ENCODE measurements around the gene PTPRO.

PTPRO gene

GRCh38 chr12:15584366-15585041 lies 262.2 kb downstream of the PTPRO start:
- ChIA-PET POLR2A (ENCODE audit: low non-redundant PET) (no interaction called here), CTCF (interaction anchor here (0.5 to 1.5 kb wide), 14 partner anchors 10 to 417 kb away, joined by 3 to 8 read pairs (median 4); no protein-coding TSS in a partner anchor)
- no peak overlapping the region for H3K27ac ChIP-seq

DNA sequence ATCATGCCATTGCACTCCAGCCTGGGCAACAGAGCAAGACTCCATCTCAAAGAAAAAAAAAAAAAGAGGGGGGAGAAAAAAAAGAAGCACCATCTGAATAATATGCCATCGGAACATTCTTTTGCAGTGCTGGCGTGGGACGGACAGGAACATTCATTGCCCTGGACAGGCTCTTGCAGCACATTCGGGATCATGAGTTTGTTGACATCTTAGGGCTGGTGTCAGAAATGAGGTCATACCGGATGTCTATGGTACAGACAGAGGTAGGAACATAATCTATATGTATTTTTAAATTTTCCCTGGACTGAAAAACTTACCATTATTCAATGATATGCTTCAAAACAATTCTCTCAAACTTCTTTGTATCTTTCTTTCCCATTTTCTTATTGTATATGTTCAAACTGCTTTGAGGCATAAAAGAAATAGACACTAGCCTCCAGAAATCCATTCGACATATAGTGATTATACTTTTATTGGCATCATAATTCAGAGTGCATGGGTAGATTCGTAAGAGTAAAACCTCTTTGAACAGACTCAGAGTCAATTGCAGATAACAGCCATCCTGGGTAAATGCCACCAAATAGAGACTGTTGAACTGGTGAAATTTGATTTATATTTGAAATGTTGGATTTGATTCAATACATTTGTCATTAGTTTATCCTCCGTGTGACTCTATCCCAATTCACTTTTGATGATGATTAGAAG lies 267.2 kb downstream of the PTPRO start:
- ChIA-PET POLR2A (ENCODE audit: low non-redundant PET) (no interaction called here), CTCF (interaction anchor here (0.7 to 2.1 kb wide), 5 partner anchors 11 to 406 kb away, joined by 3 to 17 read pairs (median 5); partner anchors contain the start of gene EPS8)
- no peak overlapping the region for H3K27ac ChIP-seq
- no peak for DNase-seq (ENCODE audit: low spot score)
- TF ChIP-seq, protein P1, sequence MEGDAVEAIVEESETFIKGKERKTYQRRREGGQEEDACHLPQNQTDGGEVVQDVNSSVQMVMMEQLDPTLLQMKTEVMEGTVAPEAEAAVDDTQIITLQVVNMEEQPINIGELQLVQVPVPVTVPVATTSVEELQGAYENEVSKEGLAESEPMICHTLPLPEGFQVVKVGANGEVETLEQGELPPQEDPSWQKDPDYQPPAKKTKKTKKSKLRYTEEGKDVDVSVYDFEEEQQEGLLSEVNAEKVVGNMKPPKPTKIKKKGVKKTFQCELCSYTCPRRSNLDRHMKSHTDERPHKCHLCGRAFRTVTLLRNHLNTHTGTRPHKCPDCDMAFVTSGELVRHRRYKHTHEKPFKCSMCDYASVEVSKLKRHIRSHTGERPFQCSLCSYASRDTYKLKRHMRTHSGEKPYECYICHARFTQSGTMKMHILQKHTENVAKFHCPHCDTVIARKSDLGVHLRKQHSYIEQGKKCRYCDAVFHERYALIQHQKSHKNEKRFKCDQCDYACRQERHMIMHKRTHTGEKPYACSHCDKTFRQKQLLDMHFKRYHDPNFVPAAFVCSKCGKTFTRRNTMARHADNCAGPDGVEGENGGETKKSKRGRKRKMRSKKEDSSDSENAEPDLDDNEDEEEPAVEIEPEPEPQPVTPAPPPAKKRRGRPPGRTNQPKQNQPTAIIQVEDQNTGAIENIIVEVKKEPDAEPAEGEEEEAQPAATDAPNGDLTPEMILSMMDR (conservative IDR thresholded peaks at IDR 0.05; ENCODE audit: low read depth), result no peak

More at GRCh38 chr12:15584366-15585041, 262.2 kb downstream of the PTPRO start:
- TF ChIP-seq, protein P1 (conservative IDR thresholded peaks at IDR 0.05; ENCODE audit: low read depth), result no peak
- DNase-seq (ENCODE audit: low spot score), result no peak

DNA sequence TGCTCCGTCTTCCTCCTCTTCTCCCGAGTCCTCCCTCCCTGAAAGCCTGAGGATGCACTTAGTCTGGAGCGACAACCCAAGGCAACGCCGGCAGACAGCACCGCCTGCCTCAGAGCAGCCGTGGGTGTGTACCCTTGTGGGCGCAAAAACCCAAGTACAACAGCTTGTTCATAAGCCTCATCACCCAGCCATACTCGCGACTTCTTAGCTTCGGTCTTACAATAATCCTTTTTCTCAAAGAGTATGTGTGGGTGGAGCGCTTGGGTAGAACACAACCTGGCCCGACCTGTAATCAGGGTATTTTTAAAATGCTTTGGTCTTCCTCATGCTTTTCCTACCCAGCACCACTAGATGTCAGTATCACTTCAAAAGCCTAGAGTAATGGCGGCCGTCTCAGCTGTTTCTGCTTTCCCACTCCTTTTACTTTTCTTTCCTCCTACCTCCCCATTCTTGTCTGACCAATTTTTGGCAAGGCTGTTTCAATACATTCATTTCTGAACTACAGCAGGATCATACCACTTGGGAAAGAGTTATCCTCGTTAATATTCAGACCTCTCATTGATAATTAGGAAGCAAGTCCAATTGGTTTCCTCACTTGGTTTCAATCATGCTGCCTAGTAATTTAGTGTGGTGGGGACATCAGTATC lies 268.0 kb downstream of the PTPRO start:
- ChIA-PET CTCF (interaction anchor here (0.7 to 2.1 kb wide), 10 partner anchors 9 to 405 kb away, joined by 3 to 17 read pairs (median 4); partner anchors contain the start of gene EPS8), POLR2A (ENCODE audit: low non-redundant PET) (no interaction called here)
- DNase-seq (ENCODE audit: low spot score), result peak; percentile 80
- TF ChIP-seq, protein P1 (conservative IDR thresholded peaks at IDR 0.05; ENCODE audit: low read depth), result peak; percentile 80
- H3K27ac ChIP-seq, result no peak overlapping the region

GRCh38 chr12:15591811-15592210 lies 269.5 kb downstream of the PTPRO start:
- no peak overlapping the region for H3K27ac ChIP-seq
- TF ChIP-seq, protein P1 (conservative IDR thresholded peaks at IDR 0.05; ENCODE audit: low read depth), result no peak
- DNase-seq (ENCODE audit: low spot score), result no peak
- ChIA-PET POLR2A (ENCODE audit: low non-redundant PET) (no interaction called here), CTCF (interaction anchor here (0.6 to 2.1 kb wide), 2 partner anchors 188 to 266 kb away, joined by 4 to 17 read pairs; no protein-coding TSS in a partner anchor)

DNA sequence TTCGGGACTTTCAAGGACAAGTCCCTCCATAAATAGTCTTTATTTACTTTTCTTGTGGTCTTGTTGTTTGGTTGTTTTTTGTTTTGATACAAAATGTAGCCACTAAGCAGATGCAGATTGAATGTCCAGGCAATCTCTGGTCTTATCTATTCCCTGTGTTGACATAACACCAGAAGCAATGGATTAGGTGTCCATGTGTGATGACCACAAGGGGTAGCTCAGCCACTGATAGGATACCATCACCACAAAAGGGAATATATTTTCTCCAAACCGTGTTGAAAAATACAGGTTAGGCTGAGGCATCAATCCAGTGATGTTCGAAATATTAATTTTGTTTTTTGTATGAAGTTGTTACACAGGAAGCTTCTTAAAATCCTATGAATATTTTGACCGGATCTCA lies 270.6 kb downstream of the PTPRO start:
- TF ChIP-seq, protein P1 (conservative IDR thresholded peaks at IDR 0.05; ENCODE audit: low read depth), result no peak
- POLR2A ChIA-PET (ENCODE audit: low non-redundant PET), result no interaction called here
- CTCF ChIA-PET, result interaction anchor here (0.6 to 1.2 kb wide), 3 partner anchors 263 to 1927 kb away, joined by 3 to 4 read pairs (median 4); no protein-coding TSS in a partner anchor
- H3K27ac ChIP-seq, result no peak overlapping the region
- no peak for DNase-seq (ENCODE audit: low spot score)

GRCh38 chr12:15596174-15596573 lies 273.9 kb downstream of the PTPRO start:
- H3K27ac ChIP-seq, result no peak overlapping the region
- ChIA-PET CTCF (interaction anchor here (0.7 kb wide), 1 partner anchor 13 kb away, joined by 5 read pairs; no protein-coding TSS in a partner anchor), POLR2A (ENCODE audit: low non-redundant PET) (no interaction called here)
- TF ChIP-seq, protein P1 (conservative IDR thresholded peaks at IDR 0.05; ENCODE audit: low read depth), result no peak
- DNase-seq (ENCODE audit: low spot score), result no peak
